HG03175 (cell line): ENCODE data around the gene TYW5.
A peak's percentile ranks its signal among the peaks of the same experiment; 100 is the strongest.

ENCODE experiments used
- ATAC-seq: cut with Tn5 transposase; IDR thresholded peaks from one replicate; pipeline ENCODE4 v1.9.1; 2021; ENCODE audit warnings: mild to moderate bottlenecking, moderate library complexity; ENCODE audit not compliant: unreplicated experiment

The TYW5 gene

GRCh38 chr2:199975273-199975895 lies 20.1 kb upstream of the TYW5 start:
- ATAC-seq = no peak

DNA sequence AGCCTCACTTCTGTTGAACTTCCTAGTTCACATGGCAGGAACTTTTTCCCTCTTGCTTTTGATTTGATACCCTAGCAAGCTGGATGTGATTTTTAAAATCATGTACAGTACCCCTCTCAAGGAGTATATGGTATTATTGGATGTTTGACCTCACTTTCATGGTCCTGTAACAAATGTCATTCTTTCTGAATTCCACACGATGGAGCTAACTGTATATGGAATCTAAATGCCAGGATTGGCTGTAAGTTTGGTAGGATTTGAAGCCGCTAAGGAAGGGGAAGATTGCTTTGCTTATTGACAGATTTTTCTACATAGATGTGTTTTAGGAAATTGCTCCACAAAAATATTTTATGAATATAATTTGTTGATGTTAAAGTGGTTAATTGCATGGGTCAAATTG lies 18.4 kb upstream of the TYW5 start:
- ATAC-seq = no peak

GRCh38 chr2:199972088-199972626 lies 16.9 kb upstream of the TYW5 start:
- no peak for ATAC-seq

- ATAC-seq = no peak
Observed at GRCh38 chr2:199968126-199968525, 12.8 kb upstream of the TYW5 start.

GRCh38 chr2:199966976-199967375 lies 11.7 kb upstream of the TYW5 start:
- no peak for ATAC-seq

- no peak for ATAC-seq
Observed at GRCh38 chr2:199966405-199966804, 11.1 kb upstream of the TYW5 start.

DNA sequence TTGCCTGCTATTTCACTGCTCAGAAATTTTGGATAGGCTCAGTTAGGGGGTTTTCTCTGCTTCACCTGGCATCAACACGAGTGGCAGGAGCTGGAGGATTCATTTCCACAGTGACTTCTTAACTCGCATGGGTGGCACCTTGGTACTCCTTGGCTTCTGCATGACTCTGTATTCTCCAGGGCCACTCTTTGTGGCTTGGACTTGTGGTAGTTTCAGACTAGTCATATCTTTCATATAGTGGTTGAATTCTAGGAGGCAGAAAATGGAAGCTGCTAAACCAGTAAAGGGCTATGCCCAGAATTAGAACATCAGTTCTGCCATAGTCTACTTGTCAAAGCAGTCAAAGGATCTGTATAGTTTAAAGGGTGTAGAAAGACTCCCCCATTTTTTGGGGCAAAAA lies 6.9 kb upstream of the TYW5 start:
- peak; percentile 63 for ATAC-seq

DNA sequence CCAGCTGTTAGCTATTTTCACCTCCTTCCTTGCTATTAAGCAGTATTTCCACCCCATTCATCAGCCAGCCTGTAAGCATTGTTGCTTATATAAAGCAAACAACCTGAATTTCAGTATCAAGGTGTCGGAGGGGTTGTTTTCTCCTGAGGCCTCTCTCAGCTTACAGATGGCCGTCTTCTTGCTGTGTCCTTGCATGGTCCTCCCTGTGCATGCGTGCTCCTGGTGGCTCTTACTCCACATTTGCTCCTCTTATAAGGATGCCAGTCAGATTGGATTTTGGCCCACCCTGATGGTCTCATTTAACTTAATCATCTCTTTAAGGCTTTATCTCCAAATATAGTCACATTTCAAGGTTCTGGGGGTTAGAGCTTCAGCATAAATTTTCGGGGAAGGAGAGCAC lies 2.7 kb upstream of the TYW5 start:
- ATAC-seq = no peak

DNA sequence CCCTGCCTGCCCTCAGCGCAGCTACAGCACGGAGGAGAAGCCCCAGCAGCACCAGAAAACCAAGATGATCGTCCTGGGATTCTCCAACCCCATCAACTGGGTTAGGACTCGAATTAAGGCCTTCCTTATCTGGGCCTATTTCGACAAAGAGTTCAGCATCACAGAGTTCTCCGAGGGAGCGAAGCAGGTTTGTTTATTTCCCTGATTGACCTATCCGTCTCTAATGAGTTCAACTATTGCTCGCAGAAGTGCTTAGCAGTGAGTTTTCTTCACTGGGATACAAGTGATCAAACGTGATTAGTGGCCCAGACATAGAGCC lies 730 bp upstream of the TYW5 start:
- peak; percentile 2 for ATAC-seq

- peak; percentile 38 for ATAC-seq
Observed at GRCh38 chr2:199955007-199955338, 318 bp downstream of the TYW5 start.

- ATAC-seq = no peak
Observed at GRCh38 chr2:199951023-199951422, 4.3 kb downstream of the TYW5 start.

DNA sequence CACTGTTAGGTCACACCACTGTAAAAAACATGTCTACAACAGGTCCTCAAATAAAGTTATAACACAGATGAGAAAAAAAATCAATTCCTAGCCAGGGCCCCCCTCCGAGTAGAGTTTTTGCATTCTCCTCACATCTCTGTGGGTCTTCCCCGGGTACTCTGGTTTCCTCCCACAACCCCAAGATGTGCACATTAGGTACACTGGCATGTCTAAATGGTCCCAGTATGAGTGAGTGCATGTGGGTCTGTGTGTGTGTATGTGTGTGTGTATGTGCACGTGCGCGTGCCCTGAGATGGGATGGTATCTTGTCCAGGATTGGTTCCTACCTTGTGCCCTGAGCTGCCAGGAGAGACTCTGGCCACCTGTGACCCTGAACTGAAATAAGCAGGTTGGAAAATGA lies 4.9 kb downstream of the TYW5 start:
- no peak for ATAC-seq

DNA sequence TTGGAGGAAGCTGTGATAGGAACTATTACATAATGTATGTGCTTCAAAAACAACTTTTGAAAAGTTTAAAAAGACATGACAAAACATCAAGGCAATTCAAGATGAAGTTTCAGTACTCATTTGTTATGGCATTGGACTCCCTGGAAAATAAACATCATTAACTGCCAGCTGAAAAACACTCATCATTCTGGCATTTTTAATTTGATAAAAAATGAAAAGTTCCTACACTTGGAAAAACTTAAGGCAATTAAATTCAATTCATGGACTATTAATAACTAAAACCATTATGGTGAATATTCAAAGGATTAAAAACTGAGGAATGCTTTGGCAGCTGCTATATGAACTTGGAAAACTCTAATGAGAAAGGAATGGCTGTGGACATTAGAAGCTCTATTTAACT lies 8.5 kb downstream of the TYW5 start:
- no peak for ATAC-seq

DNA sequence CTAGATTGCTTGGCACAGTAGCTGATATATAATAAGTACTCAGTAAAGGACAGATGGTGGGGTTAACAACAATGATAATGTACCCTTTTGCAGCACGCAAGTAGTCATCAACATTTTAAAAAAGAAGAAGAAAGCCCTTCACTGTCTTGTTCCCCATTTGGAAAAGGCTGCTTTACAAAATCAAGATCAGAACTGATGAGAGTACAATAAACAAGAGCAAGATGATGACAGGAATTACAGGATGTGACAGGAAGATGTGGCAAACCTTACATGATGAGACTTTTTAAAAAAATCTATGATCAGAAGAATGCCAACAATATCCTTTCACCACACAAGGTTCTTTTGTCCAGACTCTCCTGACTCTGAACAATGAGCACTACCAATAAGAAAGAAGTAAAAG lies 9.1 kb downstream of the TYW5 start:
- ATAC-seq = no peak

- ATAC-seq = no peak
Observed at GRCh38 chr2:199943373-199943772, 11.9 kb downstream of the TYW5 start.

DNA sequence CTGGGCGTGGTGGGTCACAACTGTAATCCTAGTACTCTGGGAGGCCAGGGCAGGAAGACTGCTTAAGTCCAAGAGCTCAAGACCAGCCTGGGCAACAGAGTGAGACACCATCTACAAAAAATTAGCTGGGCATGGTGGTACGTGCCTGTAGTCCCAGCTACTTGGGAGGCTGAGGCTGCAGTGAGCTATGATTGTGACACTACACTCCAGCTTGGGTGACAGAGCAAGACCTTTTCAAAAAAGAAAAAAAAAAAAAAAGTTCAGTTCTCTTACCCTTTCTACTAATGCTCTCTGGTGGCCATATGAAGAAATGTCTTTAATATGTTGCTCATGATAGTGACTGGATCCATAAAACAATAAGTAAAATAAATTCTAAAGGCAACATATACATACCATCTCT lies 14.9 kb downstream of the TYW5 start:
- ATAC-seq = no peak

DNA sequence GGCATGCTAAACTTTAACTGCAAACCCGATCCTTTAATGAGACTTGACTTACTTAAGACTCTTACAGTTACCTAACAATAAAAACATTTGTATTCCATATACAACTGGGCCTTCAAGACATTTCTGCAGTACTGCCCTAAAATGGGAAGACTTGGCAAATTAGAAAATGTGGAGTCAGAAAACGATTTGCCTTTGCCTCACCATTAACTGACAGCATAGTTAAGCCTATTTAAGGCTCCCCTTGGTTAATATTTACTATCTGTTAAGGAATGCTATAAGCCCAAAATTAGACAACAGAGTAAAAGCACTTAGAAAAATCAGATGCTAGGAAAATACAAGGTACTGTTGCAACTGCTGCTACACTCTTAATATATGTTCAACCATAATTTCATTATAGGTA lies 18.7 kb downstream of the TYW5 start:
- no peak for ATAC-seq

GRCh38 chr2:199933466-199933865 lies 21.8 kb downstream of the TYW5 start:
- no peak for ATAC-seq

- no peak for ATAC-seq
Observed at GRCh38 chr2:199932312-199932855, 22.9 kb downstream of the TYW5 start.

DNA sequence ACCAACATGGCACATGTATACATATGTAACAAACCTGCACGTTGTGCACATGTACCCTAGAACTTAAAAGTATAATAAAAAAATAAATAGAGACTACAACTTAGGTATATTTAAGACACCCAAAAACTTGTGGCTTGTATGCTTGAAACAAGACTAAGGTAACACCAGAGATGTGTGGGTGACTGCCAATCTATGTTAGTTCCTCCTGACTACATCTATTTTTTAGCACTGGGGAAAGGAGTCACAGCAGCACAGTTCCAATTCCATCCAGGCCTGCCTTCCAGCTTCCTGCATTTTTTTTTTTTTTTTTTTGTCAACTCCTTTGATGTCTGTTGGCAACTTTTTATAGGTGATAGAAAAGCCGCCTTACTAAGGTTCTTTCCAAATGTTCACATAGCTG lies 26.0 kb downstream of the TYW5 start:
- ATAC-seq = no peak

DNA sequence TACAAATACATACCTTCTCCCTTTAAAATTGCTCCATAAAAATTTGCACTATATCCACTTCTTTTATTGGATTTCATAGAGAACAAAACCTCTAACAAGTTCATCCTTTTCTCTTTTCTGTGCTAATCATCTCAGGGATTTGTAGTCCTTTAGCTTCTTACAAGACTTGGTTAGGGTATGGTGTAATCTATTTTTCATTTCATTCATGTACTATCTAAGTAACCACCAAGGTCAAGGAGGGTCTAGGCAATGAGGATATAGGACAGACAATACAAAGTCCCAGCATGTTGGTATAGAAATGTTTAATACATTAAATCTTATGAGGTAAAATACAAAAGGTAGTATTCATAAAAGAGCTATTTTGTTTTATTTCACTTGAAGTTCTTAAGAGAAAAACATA lies 26.7 kb downstream of the TYW5 start:
- no peak for ATAC-seq

- no peak for ATAC-seq
Observed at GRCh38 chr2:199928226-199928625, 27.1 kb downstream of the TYW5 start.

- no peak for ATAC-seq
Observed at GRCh38 chr2:199926806-199927205, 28.5 kb downstream of the TYW5 start.
